IMR-90 (cell line): ENCODE measurements around the gene MEF2C. TPM values are rescaled to one million over a fixed set of nuclear protein-coding genes. Genes with fewer than 3 reads are reported as not detected.

ENCODE experiments used
- ATAC-seq: fragments of 200-7000 bp; cut with Tn5 transposase; 2 replicates; pipeline ENCODE4 v1.9.1; 2020; ENCODE audit warnings: low read depth, mild to moderate bottlenecking, moderate library complexity
- BruUV-seq: library from RNA; stranded (reverse); fragments of 400-500 nt; replicated peaks from 2 replicates; lab custom pipeline; 2021; lab: Mats Ljungman, UMichigan
- CTCF ChIA-PET: fragments of 300-600 bp; formaldehyde crosslinking; extraction: SDS; loops from one replicate; lab custom pipeline; 2021; ENCODE audit warnings: antibody characterized with exemption; lab: Yijun Ruan, JAX
- POLR2A ChIA-PET: fragments of 300-600 bp; sonication (Branson Sonifier 250); formaldehyde crosslinking; loops from one replicate; lab custom pipeline; 2022; ENCODE audit warnings: antibody characterized with exemption; ENCODE audit not compliant: unreplicated experiment; lab: Charles Lee
- DNase-seq: peaks from one replicate; pipeline ENCODE4 v3.0.0; 2013
- H2AFZ ChIP-seq: replicated peaks from 2 replicates; pipeline ENCODE3; 2013; ENCODE audit warnings: low read length, mild to moderate bottlenecking; ENCODE audit not compliant: poor library complexity
- H2AK5ac ChIP-seq: 2 replicates; pipeline ENCODE4 v1.6.1; 2013; ENCODE audit warnings: low read depth, low read length, inconsistent platforms
- H2AK9ac ChIP-seq: replicated peaks from 2 replicates; pipeline ENCODE3; 2013; ENCODE audit warnings: mild to moderate bottlenecking, low read depth, low read length, moderate library complexity; ENCODE audit not compliant: poor library complexity
- H2BK120ac ChIP-seq: 2 replicates; pipeline ENCODE4 v1.6.1; 2013; ENCODE audit warnings: low read depth, low read length, inconsistent platforms
- H2BK15ac ChIP-seq: 3 replicates; pipeline ENCODE4 v1.6.1; 2013; ENCODE audit warnings: low read depth, low read length, inconsistent platforms
- H2BK20ac ChIP-seq: 2 replicates; pipeline ENCODE4 v1.6.1; 2013; ENCODE audit warnings: low read depth, mild to moderate bottlenecking, inconsistent platforms, low read length, moderate library complexity
- H2BK5ac ChIP-seq: 2 replicates; pipeline ENCODE4 v1.6.1; 2013; ENCODE audit warnings: mild to moderate bottlenecking, low read depth, low read length, inconsistent platforms; ENCODE audit not compliant: poor library complexity, severe bottlenecking
- H3K14ac ChIP-seq: replicated peaks from 2 replicates; pipeline ENCODE4 v1.6.1; 2013; ENCODE audit warnings: low read depth, low read length, inconsistent platforms
- H3K18ac ChIP-seq: 2 replicates; pipeline ENCODE4 v1.6.1; 2013; ENCODE audit warnings: low read depth, low read length, control low read depth
- H3K23ac ChIP-seq: 2 replicates; pipeline ENCODE4 v1.6.1; 2013; ENCODE audit warnings: low read depth, low read length, inconsistent platforms
- H3K27ac ChIP-seq: 2 replicates; pipeline ENCODE4 v1.5.1; 2013; ENCODE audit warnings: mild to moderate bottlenecking, control low read depth, low read length; ENCODE audit not compliant: insufficient read depth
- H3K27me3 ChIP-seq: 2 replicates; pipeline ENCODE4 v1.6.1; 2013; ENCODE audit warnings: low read length; ENCODE audit not compliant: control insufficient read depth, insufficient read depth
- H3K36me3 ChIP-seq: 2 replicates; pipeline ENCODE4 v1.6.1; 2013; ENCODE audit warnings: low read length, mixed read lengths; ENCODE audit not compliant: control insufficient read depth, insufficient read depth
- H3K4ac ChIP-seq: 2 replicates; pipeline ENCODE4 v1.6.1; 2013; ENCODE audit warnings: low read depth, low read length, inconsistent platforms
- H3K4me1 ChIP-seq: 2 replicates; pipeline ENCODE4 v1.6.1; 2013; ENCODE audit warnings: low read length, mixed read lengths; ENCODE audit not compliant: control insufficient read depth, insufficient read depth
- H3K4me2 ChIP-seq: 2 replicates; pipeline ENCODE4 v1.6.1; 2013; ENCODE audit warnings: low read depth, mild to moderate bottlenecking, control low read depth, low read length, moderate library complexity
- H3K4me3 ChIP-seq: 2 replicates; pipeline ENCODE4 v1.5.1; 2013; ENCODE audit warnings: low read depth, mild to moderate bottlenecking, control low read depth, low read length, moderate library complexity; ENCODE audit not compliant: insufficient read depth
- H3K56ac ChIP-seq: 2 replicates; pipeline ENCODE4 v1.6.1; 2013; ENCODE audit warnings: low read length, inconsistent platforms; ENCODE audit not compliant: insufficient read depth; ENCODE audit errors: extremely low read depth
- H3K79me1 ChIP-seq, 2 experiments: 2 replicates each; pipeline ENCODE4 v1.6.1; 2013; ENCODE audit warnings: low read length in 2 of 2, inconsistent platforms in 1 of 2, low read depth in 1 of 2
- H3K9ac ChIP-seq: 2 replicates; pipeline ENCODE4 v1.6.1; 2013; ENCODE audit warnings: low read depth, low read length, control low read depth
- H3K9me1 ChIP-seq: 2 replicates; pipeline ENCODE4 v1.6.1; 2013; ENCODE audit warnings: low read length, inconsistent platforms; ENCODE audit not compliant: insufficient read depth
- H3K9me3 ChIP-seq: 2 replicates; pipeline ENCODE4 v1.6.1; 2013; ENCODE audit warnings: low read length; ENCODE audit not compliant: control insufficient read depth, insufficient read depth
- H4K20me1 ChIP-seq: 2 replicates; pipeline ENCODE4 v1.6.1; 2013; ENCODE audit warnings: low read length, inconsistent platforms; ENCODE audit not compliant: insufficient read depth
- H4K5ac ChIP-seq: 2 replicates; pipeline ENCODE4 v1.6.1; 2013; ENCODE audit warnings: mild to moderate bottlenecking, low read depth, low read length, control low read depth
- H4K8ac ChIP-seq, 2 experiments: 2 replicates each; pipeline ENCODE4 v1.6.1; 2013; ENCODE audit warnings: low read depth in 2 of 2, low read length in 2 of 2, control low read depth in 1 of 2, inconsistent platforms in 1 of 2
- H4K91ac ChIP-seq: 2 replicates; pipeline ENCODE4 v1.6.1; 2013; ENCODE audit warnings: low read depth, low read length, inconsistent platforms; ENCODE audit not compliant: insufficient read depth
- CTCF ChIP-seq: conservative IDR thresholded peaks from 2 replicates; pipeline ENCODE4 v1.5.1; 2012; ENCODE audit warnings: mild to moderate bottlenecking, low read depth, low read length, improper control_type of control experiment
- MXI1 ChIP-seq: IDR thresholded peaks from 2 replicates; pipeline ENCODE4 v1.6.1; 2012; ENCODE audit warnings: low read depth, mild to moderate bottlenecking, low read length, moderate library complexity, borderline replicate concordance
- POLR2A ChIP-seq: IDR thresholded peaks from 2 replicates; pipeline ENCODE4 v1.6.1; 2012; ENCODE audit warnings: mild to moderate bottlenecking, low read depth, low read length
- RCOR1 ChIP-seq: IDR thresholded peaks from 2 replicates; pipeline ENCODE4 v1.6.1; 2012; ENCODE audit warnings: mild to moderate bottlenecking, low read length, improper control_type of control experiment; ENCODE audit not compliant: insufficient replicate concordance
- WGBS, 2 experiments: methylation state at CpG; one replicate each; pipeline versions ENCODE4 v1.1.5 to v1.1.7; 2013; ENCODE audit warnings: missing lambda C conversion rate in 2 of 2; ENCODE audit not compliant: insufficient read length in 1 of 2; ENCODE audit errors: extremely low coverage in 2 of 2; 5-methylcytosine and 5-hydroxymethylcytosine counted together
- dilution Hi-C: fragments of 300-500 bp; cut with HindIII; formaldehyde crosslinking; loops from one replicate; pipeline ENCODE4 v1.14.3; 2018; ENCODE audit warnings: low sequenced_read_pairs; ENCODE audit not compliant: unreplicated experiment
- in situ Hi-C: fragments of 300-500 bp; cut with MboI; formaldehyde crosslinking; loops from 3 replicates; pipeline ENCODE4 v1.14.3; 2019; ENCODE audit warnings: low sequenced_read_pairs, inconsistent platforms, mixed read lengths
- intact Hi-C: fragments of 100-400 bp; cut with micrococcal nuclease; formaldehyde crosslinking; loops from 2 replicates; pipeline ENCODE4 v1.10.0; 2022
- polyA plus RNA-seq, 3 experiments: library from polyadenylated mRNA; depleted of rRNA; stranded (reverse); fragments of >200 nt; gene quantifications; 2 replicates each; pipeline ENCODE4 v1.2.3, GENCODE V29; 2012; ENCODE audit warnings: low replicate concordance in 1 of 3
- total RNA-seq: library from RNA; depleted of rRNA; stranded (reverse); fragments of >200 nt; gene quantifications from 2 replicates; pipeline ENCODE4 v1.2.3, GENCODE V29; 2012

Gene MEF2C
- total and polyA plus RNA-seq, 2 of the 4 experiments (the other 2 are of a cell fraction): 1.5 to 6.8 TPM

DNA sequence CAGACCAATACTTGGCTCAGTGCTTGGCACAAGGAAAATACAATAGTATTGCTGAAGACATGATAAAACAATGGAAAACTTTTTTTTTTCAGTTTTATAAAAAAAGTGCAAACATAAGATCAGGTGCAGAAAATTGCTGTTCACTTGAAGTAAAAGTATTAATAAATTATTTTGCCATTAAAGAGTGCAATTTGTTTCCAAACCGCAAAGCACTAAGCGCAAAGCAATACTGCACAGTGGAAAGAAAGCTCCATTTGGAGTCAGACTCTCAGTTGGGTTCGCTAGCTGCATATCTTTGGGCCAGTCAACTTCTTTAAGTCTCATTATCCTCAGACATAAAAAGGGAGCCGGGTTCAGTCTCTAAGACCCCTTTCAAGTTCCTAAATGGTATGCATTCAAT lies 45.8 kb downstream of the MEF2C start:
- H3K4ac ChIP-seq: no peak overlapping the region
- H3K79me1 ChIP-seq: 0 out of 4 replicates have a peak, but pooled peaks cover 0 to 4% of the 10 kb centered on the region in 2 experiments
- no peak for TF ChIP-seq RCOR1
- no peak for TF ChIP-seq CTCF
- TF ChIP-seq MXI1: no peak
- no peak for TF ChIP-seq POLR2A
- H3K9me3 ChIP-seq: no peaks in the 10 kb centered on the region
- no peak overlapping the region for H3K23ac ChIP-seq
- no peak overlapping the region for H2AK5ac ChIP-seq
- in situ Hi-C loops: no loop called here
- no peak overlapping the region for H2BK120ac ChIP-seq
- ATAC-seq (no peak), DNase-seq (no peak)
- no peak overlapping the region for H3K27ac ChIP-seq
- H2AK9ac ChIP-seq: no peak overlapping the region
- no peak overlapping the region for H3K14ac ChIP-seq
- H2BK15ac ChIP-seq: no peak overlapping the region
- BruUV-seq: no TSS peak
- no peak overlapping the region for H3K4me3 ChIP-seq
- H3K9me1 ChIP-seq: 0 out of 2 replicates have a peak, but pooled peaks cover 3% of the 10 kb centered on the region
- no peak overlapping the region for H3K9ac ChIP-seq
- no peaks in the 10 kb centered on the region for H3K27me3 ChIP-seq
- WGBS, 2 experiments: no CpG with 5 or more reads among the region's 4 CpGs
- ChIA-PET POLR2A (no interaction called here), CTCF (interaction anchor here (0.6 to 1.1 kb wide), 2 partner anchors 46 to 51 kb away, joined by 3 read pairs; no protein-coding TSS in a partner anchor)
- no peaks in the 10 kb centered on the region for H3K36me3 ChIP-seq
- H2AFZ ChIP-seq: no peak overlapping the region
- no peak overlapping the region for H3K56ac ChIP-seq
- peaks cover 5% of the 10 kb centered on the region for H3K4me1 ChIP-seq
- dilution Hi-C loops: no loop called here
- no peak overlapping the region for H3K18ac ChIP-seq
- H4K91ac ChIP-seq: no peak overlapping the region
- intact Hi-C loops: no loop called here
- H4K5ac ChIP-seq: no peak overlapping the region
- H3K4me2 ChIP-seq: no peak overlapping the region
- H4K8ac ChIP-seq: no peak overlapping the region
- H2BK5ac ChIP-seq: no peak overlapping the region
- H4K20me1 ChIP-seq: no peaks in the 10 kb centered on the region
- no peak overlapping the region for H2BK20ac ChIP-seq
